GM21528 (cell line): ENCODE results near the gene PTPN1.
"Not testable (repeated sequence)": the region's sequence is repeated elsewhere in the genome, so short reads cannot be mapped to it uniquely, and the experiment has no call there.

Source experiments
- ATAC-seq: cut with Tn5 transposase; IDR thresholded peaks from one replicate; pipeline ENCODE4 v1.9.1; 2021; ENCODE audit warnings: mild to moderate bottlenecking, moderate library complexity; ENCODE audit not compliant: unreplicated experiment, low FRiP score

The PTPN1 gene

DNA sequence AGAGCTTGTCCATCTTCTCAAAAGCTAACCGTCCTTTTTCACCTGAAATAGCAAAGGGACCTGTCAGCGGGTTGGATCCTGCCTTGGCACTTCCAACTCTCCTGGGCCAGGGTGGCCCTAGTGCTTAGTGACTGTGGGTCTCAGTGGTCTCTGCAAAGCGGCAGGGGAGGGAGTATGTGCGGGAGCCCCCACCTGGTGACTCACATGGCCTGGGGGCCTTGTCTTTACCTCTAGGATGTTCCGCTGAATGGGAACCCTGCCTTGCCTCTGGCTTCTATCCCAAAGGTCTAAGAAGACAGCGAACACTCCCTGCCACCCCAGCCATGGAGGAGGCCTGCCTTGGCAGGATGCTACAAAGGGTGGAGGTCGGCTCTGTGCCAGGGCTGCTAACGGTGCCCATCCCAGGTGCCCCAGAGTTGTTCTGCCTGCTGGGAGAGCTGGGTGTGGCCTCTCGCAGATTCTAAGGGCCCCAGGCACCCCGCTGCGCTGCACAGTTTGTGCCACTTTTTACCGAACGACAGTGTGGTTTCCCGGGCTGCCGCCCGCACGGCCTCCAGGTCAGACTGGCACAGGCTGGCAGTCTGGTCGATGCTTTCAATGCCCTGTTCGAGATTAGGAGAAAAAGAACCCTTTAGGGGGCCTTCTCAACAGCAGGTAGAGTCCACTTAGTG, 77.2 kb downstream of the PTPN1 start:
- no peak for ATAC-seq

GRCh38 chr20:50588034-50588736, 78.0 kb downstream of the PTPN1 start:
- no peak for ATAC-seq

- ATAC-seq, result no peak
These were observed 79.6 kb downstream of the PTPN1 start for GRCh38 chr20:50589548-50590347.

DNA sequence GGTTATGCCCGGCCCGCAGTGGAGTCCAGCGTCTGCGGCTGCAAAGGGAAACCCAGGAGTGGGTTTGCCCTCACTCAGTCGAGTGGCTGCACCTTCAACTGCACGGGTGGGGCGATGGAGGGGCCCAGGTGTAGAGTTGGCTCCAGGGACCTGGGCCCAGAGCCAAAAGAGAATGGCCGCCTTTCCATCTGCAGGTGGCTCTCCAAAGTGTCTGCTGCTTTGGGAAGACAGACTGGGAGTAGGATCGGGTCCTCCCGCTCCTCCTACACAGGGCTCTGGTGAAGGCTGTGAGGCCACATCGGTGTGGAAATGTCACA, 80.1 kb downstream of the PTPN1 start:
- no peak for ATAC-seq

DNA sequence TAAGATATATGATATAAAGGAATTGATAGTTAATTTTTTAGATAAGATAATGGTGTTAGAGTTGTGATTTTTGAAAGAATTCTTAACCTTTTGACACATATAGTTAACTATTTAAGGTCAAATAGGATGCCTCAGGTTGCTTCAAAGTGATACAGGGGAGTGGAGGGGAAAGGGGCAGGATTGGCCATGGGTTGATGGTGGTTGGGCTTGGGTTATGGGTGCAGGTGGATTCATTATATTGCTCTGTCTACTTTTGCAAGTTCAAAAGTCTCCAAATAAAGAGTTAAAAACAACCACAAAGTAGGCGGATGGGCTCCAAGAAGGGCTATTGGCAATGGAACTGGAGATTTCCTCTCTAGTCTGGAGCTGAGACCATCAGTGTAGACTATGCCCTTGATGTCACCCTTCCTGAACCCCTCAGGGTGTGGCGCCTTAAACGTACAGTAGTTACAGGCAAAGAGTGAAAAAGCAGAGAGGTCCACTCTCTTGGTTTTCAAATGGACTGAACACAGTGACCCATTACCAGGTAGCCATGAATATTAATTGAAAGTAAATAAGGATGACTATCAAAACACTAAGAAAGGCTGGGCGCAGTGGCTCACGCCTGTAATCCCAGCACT, 81.2 kb downstream of the PTPN1 start:
- ATAC-seq, result no peak

DNA sequence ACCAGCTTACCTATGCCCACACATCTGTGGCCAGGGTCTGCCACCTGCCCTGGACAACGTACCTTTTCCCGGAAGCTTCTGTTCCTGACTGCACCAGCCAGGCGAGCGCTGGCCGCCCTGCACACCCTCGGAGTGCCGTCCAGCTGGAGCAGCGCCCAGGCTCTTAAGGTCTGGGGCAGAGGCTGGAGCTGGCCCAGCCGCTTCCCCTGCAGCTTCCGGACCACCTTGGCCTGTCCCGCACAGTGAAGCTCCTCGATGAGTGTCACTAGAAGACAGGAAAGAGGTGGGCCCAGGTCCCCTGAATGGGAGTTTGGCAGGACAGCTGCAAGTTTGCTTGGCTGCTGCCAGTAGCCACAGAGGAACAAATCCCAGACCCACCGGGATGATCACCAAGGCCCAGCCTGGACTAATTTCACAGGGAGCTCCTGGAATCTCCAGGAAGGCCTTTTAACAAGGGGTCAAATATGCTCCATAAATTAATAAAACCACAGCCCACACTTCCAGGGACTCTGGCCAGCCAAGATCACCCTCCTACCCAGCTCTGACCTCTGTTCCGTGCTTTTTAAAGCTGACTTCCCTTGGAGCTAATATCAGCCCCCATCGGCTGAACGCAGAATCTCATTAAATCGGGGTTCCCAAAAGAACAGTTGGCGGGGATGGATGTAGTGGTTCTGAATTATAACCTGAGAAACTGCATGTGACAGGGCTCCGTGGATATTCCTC, 82.3 kb downstream of the PTPN1 start:
- no peak for ATAC-seq

GRCh38 chr20:50593005-50593335, 82.8 kb downstream of the PTPN1 start:
- ATAC-seq, result no peak

DNA sequence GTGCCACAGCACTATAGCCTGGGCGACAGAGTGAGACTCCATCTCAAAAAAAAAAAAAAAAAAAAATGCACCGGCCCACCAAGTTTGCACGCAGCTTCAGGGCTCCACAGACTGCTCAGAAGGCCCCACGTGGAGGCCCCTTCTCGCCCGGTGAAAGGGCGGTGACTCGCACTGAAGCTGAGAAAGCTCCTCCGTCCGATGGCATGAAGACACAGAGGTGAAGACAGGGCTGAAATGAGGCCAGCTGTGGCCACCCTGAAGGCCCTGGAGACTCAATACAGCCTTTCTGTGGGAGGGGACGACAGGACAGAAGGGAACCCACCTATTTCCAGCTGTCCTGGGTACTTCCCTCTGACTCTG, 84.0 kb downstream of the PTPN1 start:
- ATAC-seq, result no peak

DNA sequence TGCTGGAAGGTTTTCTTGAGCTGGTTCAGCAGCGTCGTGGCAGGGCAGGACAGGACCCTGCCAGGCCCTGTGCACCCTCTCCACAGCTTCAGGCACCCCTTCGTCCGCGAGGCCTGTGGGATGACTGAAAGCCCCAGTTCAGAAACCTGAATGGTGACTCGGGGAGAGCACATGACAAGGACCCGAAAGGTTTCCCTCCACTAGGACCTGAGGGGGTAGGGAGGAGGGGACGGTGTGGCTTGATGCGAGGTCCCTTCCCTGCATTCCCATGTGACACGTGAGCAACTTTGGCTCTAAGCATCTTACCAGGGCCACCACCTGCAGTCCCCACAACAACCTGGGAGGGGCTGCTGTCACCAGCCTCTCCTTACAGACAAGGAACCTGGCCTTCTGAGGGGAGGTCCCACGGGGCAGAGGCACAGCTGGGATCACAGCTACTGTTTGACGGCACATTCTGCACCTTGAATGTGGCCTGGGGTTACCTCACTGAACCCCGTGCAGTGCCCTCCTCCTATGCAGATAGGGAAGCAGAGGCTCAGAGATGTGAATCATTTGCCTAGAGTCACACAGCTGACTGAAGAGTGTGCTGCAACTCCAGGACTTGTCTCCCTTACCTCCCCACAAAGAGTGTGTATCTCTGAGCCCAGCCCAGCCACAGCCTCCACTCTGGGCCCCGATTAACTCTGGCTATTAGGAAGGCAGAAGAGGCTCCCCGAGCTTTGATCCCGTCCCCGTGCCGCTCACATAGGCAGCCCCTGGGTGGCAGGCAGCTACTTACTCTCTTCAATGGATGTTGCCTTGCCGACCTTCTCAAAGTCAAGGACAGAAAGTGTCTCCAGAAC, 84.6 kb downstream of the PTPN1 start:
- no peak for ATAC-seq

DNA sequence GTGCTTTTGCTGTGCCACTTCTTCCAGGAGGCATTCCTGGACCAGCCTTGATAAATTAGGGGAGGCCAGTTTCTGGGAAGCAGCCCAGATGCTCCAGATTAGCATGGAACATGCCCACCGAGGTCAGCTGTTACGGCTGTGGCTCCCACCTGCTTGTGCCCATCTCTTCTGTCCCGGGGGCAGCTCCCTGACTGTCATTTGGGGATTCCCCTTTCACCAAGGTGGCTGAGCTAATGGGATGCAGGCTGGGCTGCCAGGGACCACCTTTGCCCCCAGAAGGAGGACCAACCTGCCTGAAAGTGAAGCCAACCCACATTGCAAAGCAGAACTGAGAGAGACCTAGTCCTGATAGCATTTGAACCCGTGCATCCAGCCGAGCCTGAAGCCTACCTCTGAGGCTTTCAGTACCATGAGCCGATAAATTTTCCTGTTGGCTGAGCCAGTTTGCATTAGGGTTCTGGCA, 85.3 kb downstream of the PTPN1 start:
- no peak for ATAC-seq

DNA sequence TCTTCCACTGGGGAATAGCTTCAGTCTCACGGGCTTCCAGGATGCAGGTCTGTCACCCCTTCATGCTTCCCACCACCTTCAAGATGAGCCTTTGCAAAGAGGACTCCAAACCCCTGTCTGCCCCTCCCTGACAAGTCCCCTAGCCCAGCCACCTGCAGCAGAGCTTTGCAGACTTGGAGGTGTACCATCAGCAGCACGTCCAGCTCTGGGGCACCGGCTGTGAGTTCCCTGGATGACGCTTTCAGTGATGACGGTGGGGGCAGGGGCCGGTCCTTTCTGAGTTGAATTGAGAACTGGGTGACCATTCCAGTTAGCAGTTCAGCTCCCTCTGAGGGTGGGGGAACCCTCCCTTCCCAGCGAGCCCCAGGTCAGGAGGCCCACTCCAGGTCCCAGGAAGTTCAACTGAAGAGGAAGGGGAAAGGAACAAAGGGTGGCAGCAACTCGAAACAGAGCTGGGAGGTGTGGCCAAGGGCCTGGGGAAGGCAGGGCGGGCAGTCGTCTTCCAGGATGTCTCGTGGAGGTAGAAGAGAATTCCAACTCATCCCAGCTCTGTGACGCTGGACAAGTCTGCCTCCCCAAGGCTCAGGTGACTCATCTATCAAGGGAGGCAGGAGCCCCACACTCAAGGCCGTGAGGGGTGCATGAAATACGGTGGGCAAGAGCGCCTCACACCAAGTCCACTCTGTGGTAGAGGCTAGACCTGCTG, 86.0 kb downstream of the PTPN1 start:
- ATAC-seq, result no peak

DNA sequence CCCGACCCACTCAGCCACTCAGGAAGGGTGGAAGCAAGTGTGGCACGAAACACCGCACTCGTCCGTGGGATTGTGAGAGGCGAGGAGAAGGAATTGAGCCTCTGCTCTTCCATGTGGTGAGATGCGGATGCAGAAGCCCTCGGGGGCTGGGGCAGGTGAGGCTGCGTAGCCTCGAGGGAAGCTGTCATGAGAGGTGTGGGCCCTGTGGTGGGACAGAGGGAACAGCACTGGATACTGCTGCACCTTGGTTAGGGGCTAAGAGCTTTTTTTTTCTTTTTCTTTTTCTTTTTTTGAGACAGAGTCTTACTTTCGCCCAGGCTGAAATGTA, 86.5 kb downstream of the PTPN1 start:
- no peak for ATAC-seq

GRCh38 chr20:50597406-50597969, 87.3 kb downstream of the PTPN1 start:
- no peak for ATAC-seq

DNA sequence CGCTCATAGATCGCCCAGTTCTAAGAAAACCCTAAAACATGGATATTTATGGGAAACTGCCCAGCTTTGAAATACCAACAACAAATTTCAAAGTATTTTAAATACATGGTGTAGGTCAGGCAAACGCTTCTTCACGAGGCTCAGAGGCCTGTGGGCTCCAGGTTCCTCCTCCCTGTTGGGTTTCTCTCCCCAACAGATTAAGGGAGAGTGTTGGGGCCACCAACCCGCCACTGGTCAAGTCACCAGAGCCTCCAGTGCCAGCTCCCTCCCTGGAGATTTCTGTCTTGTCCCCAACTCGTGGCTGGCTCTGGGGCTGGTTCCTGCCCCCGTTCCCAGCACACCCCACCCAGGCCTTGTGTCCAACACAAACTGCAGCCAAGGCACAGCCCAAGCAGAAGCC, 87.9 kb downstream of the PTPN1 start:
- ATAC-seq, result no peak

DNA sequence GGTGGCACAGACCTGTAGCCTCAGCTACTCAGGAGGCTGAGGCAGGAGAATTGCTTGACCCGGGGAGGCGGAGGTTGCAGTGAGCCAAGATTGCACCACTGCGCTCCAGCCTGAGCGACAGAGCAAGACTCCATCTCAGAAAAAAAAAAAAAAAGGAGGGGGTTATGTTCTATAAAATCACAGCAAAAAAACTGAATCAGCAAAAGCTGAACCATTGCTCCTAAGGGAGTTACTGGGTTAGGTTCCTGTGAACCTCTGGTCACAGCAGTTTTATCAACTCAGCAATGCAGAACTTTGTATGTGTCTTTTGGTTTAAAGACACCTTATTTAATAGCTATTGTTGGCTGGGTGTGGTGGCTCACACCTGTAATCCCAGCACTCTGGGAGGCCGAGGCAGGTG, 88.6 kb downstream of the PTPN1 start:
- ATAC-seq, result not testable (repeated sequence)

DNA sequence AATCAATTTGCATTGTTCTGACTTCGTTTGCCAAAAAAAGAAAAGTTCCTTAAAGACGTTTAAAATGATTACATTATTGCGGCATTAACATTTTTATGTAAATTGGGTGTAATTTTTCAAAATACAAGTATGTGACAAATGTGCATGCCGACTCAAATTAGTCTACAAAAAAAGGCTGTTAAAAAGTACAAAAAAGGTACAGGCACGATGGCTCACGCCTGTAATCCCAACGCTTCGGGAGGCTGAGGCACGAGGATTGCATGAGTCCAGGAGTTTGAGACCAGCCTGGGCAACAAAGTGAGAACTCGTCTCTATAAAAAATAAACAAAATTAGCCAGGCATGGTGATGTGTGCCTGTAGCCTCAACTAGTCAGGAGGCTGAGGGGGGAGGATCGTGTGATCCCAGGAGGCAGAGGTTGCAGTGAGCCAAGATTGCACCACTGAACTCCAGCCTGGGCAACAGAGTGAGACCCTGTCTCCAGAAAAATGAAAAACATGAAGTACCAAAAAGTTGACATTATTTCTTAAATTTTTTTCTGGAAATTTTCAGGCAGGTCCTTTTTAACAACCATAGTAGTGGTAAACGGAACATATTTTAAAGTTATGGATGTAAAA, 90.2 kb downstream of the PTPN1 start:
- ATAC-seq, result no peak

GRCh38 chr20:50601511-50602431, 91.6 kb downstream of the PTPN1 start:
- ATAC-seq, result no peak
